OCI-LY7 (cell line): Measurements from ENCODE around the gene HNRNPL. TPM values are rescaled to one million over a fixed set of nuclear protein-coding genes. Genes with fewer than 3 reads are reported as not detected.

Source experiments
- BruUV-seq: library from RNA; stranded (reverse); fragments of 400-500 nt; replicated peaks from 2 replicates; lab custom pipeline; 2021; lab: Mats Ljungman, UMichigan
- CTCF ChIA-PET: fragments of 300-600 bp; sonication (Branson Sonifier 250); formaldehyde crosslinking; loops from one replicate; lab custom pipeline; 2022; ENCODE audit warnings: antibody characterized with exemption; ENCODE audit not compliant: unreplicated experiment; lab: Charles Lee
- POLR2A ChIA-PET: fragments of 300-600 bp; sonication (Branson Sonifier 250); formaldehyde crosslinking; loops from one replicate; lab custom pipeline; 2022; ENCODE audit warnings: antibody characterized with exemption; lab: Charles Lee
- DNase-seq: peaks from one replicate; pipeline ENCODE4 v3.0.0-alpha.2; 2015; ENCODE audit warnings: low spot score
- H2AFZ ChIP-seq: fragments of 200-600 bp; sonication (generic), shearing (Covaris generic); 2 replicates; pipeline ENCODE4 v1.6.1; 2014; ENCODE audit warnings: mild to moderate bottlenecking, antibody characterized with exemption, low read length, moderate library complexity
- H3K27ac ChIP-seq: fragments of 200-600 bp; sonication (generic); 2 replicates; pipeline ENCODE4 v1.5.1; 2014; ENCODE audit warnings: mixed run types, low read depth, mild to moderate bottlenecking, moderate library complexity, low read length, inconsistent platforms; ENCODE audit not compliant: poor library complexity, severe bottlenecking
- H3K36me3 ChIP-seq: fragments of 200-600 bp; sonication (generic); 2 replicates; pipeline ENCODE4 v1.6.1; 2014; ENCODE audit warnings: mild to moderate bottlenecking, antibody characterized with exemption, low read length, moderate library complexity, mixed read lengths; ENCODE audit not compliant: insufficient read depth
- H3K4me1 ChIP-seq: fragments of 200-600 bp; sonication (generic); 2 replicates; pipeline ENCODE4 v1.5.1; 2014; ENCODE audit warnings: mild to moderate bottlenecking, low read length; ENCODE audit not compliant: insufficient read depth, poor library complexity, severe bottlenecking
- H3K4me2 ChIP-seq: fragments of 200-600 bp; sonication (generic); 2 replicates; pipeline ENCODE4 v1.6.1; 2014; ENCODE audit warnings: mild to moderate bottlenecking, low read length
- H3K4me3 ChIP-seq: fragments of 200-600 bp; sonication (generic); 2 replicates; pipeline ENCODE4 v1.5.1; 2014; ENCODE audit warnings: mild to moderate bottlenecking, low read depth, low read length; ENCODE audit not compliant: poor library complexity, severe bottlenecking
- H3K79me2 ChIP-seq: fragments of 200-600 bp; sonication (generic); 2 replicates; pipeline ENCODE4 v1.6.1; 2016; ENCODE audit warnings: low read depth, mild to moderate bottlenecking, low read length, moderate library complexity, mixed read lengths; ENCODE audit not compliant: insufficient read depth
- H3K9me2 ChIP-seq: fragments of 200-600 bp; sonication (generic); 2 replicates; pipeline ENCODE4 v1.6.1; 2016; ENCODE audit warnings: mild to moderate bottlenecking, low read length, mixed read lengths; ENCODE audit not compliant: insufficient read depth
- H3K9me3 ChIP-seq: fragments of 200-600 bp; sonication (generic); 2 replicates; pipeline ENCODE4 v1.6.1; 2014; ENCODE audit warnings: mild to moderate bottlenecking, mixed run types, low read length, mixed read lengths
- H4K20me1 ChIP-seq: fragments of 200-600 bp; sonication (generic); 2 replicates; pipeline ENCODE4 v1.6.1; 2014; ENCODE audit warnings: mild to moderate bottlenecking, antibody characterized with exemption, low read length, moderate library complexity, mixed read lengths; ENCODE audit not compliant: insufficient read depth
- EZH2phosphoT487 ChIP-seq: fragments of 200-600 bp; sonication (generic); IDR thresholded peaks from 2 replicates; pipeline ENCODE4 v1.6.1; 2018; ENCODE audit warnings: low read depth, borderline replicate concordance, mild to moderate bottlenecking, mixed run types, antibody characterized with exemption, low read length, moderate library complexity, mixed read lengths
- intact Hi-C: fragments of 100-400 bp; cut with micrococcal nuclease; formaldehyde crosslinking; loops from one replicate; pipeline ENCODE4 v1.10.0; 2022; ENCODE audit not compliant: unreplicated experiment
- total RNA-seq, 2 experiments: library from RNA; depleted of rRNA in 1 of 2; stranded (reverse); fragments of >200 nt in 1 of 2; shearing (Covaris generic) in 1 of 2; gene quantifications; 2 replicates each; pipeline ENCODE4 v1.2.3, GENCODE V29; 2014 to 2022
- TF ChIP-seq, protein P1 (sequence below): fragments of 200-600 bp; sonication (generic); conservative IDR thresholded peaks from 2 replicates; pipeline ENCODE4 v1.5.1; 2014; ENCODE audit warnings: mild to moderate bottlenecking, antibody characterized with exemption, low read length, moderate library complexity, mixed read lengths

Gene HNRNPL
- total RNA-seq, 2 experiments from 2014 or later = 263 to 655 TPM

- Histone ChIP-seq H3K36me3 (no peaks in the 10 kb centered on the region), H3K79me2 (no peaks in the 10 kb centered on the region; the same call in 1 of the 2 replicates), H3K4me3 (no peak overlapping the region), H3K4me1 (peaks cover 10% of the 10 kb centered on the region), H2AFZ (no peak overlapping the region), H3K4me2 (no peak overlapping the region), H4K20me1 (no peaks in the 10 kb centered on the region), H3K9me2 (no peaks in the 10 kb centered on the region), H3K27ac (no peak overlapping the region), H3K9me3 (no peaks in the 10 kb centered on the region)
- no peak for TF ChIP-seq EZH2phosphoT487
- TF ChIP-seq, protein P1, sequence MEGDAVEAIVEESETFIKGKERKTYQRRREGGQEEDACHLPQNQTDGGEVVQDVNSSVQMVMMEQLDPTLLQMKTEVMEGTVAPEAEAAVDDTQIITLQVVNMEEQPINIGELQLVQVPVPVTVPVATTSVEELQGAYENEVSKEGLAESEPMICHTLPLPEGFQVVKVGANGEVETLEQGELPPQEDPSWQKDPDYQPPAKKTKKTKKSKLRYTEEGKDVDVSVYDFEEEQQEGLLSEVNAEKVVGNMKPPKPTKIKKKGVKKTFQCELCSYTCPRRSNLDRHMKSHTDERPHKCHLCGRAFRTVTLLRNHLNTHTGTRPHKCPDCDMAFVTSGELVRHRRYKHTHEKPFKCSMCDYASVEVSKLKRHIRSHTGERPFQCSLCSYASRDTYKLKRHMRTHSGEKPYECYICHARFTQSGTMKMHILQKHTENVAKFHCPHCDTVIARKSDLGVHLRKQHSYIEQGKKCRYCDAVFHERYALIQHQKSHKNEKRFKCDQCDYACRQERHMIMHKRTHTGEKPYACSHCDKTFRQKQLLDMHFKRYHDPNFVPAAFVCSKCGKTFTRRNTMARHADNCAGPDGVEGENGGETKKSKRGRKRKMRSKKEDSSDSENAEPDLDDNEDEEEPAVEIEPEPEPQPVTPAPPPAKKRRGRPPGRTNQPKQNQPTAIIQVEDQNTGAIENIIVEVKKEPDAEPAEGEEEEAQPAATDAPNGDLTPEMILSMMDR = no peak
- ChIA-PET POLR2A (no interaction called here), CTCF (no interaction called here)
- no TSS peak for BruUV-seq
- intact Hi-C loops = no loop called here
- DNase-seq = no peak
Observed at GRCh38 chr19:38894968-38895367, 45.2 kb upstream of the HNRNPL start.

DNA sequence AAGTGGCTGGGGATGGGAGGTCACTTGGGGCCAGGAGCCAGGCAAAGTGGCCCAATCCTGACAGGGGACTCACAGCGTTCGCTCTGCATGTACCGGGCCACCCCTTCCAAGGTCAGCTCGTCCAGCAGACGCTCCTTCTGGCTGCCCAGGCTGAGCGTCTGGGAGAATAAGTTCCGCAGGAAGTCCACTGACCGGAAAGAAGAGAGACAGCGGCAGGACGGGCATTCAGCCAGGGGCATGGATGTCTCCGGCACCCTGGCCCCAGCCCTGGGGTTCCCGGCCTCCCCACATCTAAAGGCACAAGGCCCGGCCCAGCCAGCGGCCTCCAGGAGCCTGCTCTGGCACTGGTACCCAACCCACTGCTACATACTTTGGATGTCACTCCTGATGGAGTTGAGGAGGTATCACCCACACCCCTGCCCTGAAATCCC lies 43.6 kb upstream of the HNRNPL start:
- no peak for TF ChIP-seq EZH2phosphoT487
- TF ChIP-seq, protein P1 = no peak
- no peak overlapping the region for H3K27ac ChIP-seq
- H3K36me3 ChIP-seq = peaks cover 2% of the 10 kb centered on the region; the same call in 1 of the 2 replicates
- H4K20me1 ChIP-seq = no peaks in the 10 kb centered on the region
- H3K4me3 ChIP-seq = no peak overlapping the region
- no TSS peak for BruUV-seq
- DNase-seq = no peak
- intact Hi-C loops = no loop called here
- no peak overlapping the region for H3K4me2 ChIP-seq
- H3K9me2 ChIP-seq = no peaks in the 10 kb centered on the region
- H3K79me2 ChIP-seq = no peaks in the 10 kb centered on the region
- ChIA-PET POLR2A (no interaction called here), CTCF (no interaction called here)
- H3K4me1 ChIP-seq = peaks cover 6% of the 10 kb centered on the region
- no peak overlapping the region for H2AFZ ChIP-seq
- H3K9me3 ChIP-seq = no peaks in the 10 kb centered on the region

DNA sequence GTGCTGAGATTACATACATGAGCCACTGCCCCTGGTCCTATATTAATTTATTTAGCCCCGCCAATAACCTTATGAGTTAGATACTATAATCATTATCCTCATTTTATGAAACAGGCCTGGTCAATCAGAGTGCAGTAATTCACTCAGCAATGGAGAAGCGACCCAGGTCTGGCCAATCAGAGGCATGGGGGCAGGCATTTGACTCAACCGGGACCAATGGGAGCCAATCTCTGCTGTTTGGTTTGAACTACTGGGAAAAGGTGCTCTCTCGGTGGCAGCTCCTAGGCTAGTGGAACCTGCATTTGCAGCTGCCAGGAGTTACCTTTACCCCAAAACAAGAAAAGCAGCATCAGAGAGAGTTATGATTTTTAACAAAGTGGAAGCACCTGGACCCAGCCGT lies 43.1 kb upstream of the HNRNPL start:
- Histone ChIP-seq H3K4me3 (no peak overlapping the region), H4K20me1 (no peaks in the 10 kb centered on the region), H3K4me1 (peaks cover under 1% of the 10 kb centered on the region), H3K27ac (no peak overlapping the region), H3K9me3 (no peaks in the 10 kb centered on the region), H3K36me3 (peaks cover 4% of the 10 kb centered on the region; the same call in 1 of the 2 replicates), H3K4me2 (no peak overlapping the region), H3K9me2 (no peaks in the 10 kb centered on the region), H2AFZ (no peak overlapping the region), H3K79me2 (no peaks in the 10 kb centered on the region)
- no peak for DNase-seq
- TF ChIP-seq EZH2phosphoT487 = no peak
- TF ChIP-seq, protein P1 = no peak
- BruUV-seq = no TSS peak
- ChIA-PET POLR2A (no interaction called here), CTCF (no interaction called here)
- intact Hi-C loops = no loop called here
